Dedifferentiated amniotic fluid mesenchymal stem cell (primary cell): Measurements from ENCODE around the gene SLC39A11.
"Not testable (repeated sequence)": the region's sequence is repeated elsewhere in the genome, so short reads cannot be mapped to it uniquely, and the experiment has no call there.

Experiments used
- DNase-seq: peaks from one replicate; pipeline ENCODE4 v3.0.0-alpha.2; 2016; ENCODE audit errors: extremely low spot score

SLC39A11 gene

DNA sequence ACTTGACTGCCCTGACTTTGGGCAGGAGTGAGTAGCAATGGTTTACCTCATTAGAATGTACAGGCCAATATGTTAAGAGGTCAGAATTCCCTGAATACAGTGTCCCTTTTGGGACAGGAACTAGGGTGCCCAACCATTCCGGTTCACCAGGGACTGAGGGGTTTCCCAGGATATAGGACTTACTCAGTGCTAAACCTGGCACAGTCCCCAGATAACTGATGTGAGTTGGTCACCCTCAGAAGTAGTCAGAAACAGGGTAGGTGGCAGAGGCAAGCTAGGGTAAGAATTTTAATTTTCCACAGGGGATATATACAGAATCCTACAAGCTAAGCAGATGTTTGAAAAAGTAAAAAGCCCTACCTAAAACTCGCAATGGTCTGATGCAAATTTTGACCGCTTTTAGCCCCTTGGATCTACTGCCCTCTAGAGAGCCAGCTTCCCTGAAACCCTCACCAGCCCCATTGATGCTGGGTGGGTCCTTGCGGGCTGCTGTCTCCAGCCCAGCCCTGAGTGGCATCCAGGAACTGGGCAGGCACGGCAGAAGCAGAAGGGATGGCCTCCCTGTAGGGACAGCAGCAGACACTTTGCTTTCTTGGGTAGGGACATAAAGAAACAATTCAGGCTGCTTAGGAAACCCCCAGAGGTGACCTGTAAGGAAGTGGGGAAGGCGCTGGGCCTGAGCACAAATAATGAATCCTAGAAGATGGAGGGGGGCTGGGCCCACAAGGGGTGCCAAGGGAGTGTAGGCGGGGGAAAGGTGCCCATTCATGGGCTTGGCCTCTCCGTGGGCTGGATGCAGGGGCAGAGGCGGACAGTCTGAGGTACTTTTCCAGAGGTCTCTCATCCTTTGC is 434.8 kb downstream of the SLC39A11 start:
- DNase-seq, result no peak

- DNase-seq, result no peak
These were observed 436.2 kb downstream of the SLC39A11 start for GRCh38 chr17:72656130-72656763.

GRCh38 chr17:72654706-72655105 is 437.8 kb downstream of the SLC39A11 start:
- no peak for DNase-seq

DNA sequence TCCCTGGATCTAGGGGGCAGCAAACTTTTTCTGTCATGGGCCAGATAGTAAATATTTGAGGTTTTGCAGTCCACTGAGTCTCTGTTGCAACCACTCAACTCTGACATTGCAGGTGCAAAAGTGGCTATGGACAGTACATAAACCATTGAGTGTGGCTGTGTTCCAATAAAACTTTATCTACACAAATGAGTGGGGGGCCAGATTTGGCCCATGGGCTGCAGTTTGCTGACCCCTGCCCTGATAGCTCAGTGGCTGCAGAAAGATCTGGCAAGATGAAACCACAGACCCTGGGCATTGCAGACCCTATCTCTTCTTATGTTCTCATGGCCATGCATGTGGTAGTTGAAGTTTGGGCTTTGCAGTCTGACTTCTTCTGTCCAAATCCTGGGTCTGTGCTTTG is 440.5 kb downstream of the SLC39A11 start:
- DNase-seq, result no peak

DNA sequence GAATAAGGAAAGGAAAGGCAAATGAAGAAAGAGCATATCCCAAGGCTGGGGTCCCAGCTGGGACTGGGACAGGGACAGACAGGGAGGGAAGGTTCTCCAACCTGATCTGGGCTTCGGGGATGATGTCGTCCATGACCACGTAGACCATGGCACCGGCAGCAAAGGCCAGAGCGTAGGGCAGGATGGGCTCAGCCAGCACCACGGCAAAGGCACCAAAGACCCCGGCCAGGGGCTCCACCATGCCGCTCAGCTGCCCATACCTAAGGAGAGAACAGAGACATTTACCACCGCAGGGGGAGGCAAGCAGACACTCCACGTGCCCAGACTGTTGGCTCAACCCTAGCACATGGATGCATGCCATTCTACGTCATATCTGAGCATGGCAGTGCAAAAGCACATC is 443.8 kb downstream of the SLC39A11 start:
- DNase-seq, result no peak

- no peak for DNase-seq
These were observed 446.3 kb downstream of the SLC39A11 start for GRCh38 chr17:72646176-72646575.

DNA sequence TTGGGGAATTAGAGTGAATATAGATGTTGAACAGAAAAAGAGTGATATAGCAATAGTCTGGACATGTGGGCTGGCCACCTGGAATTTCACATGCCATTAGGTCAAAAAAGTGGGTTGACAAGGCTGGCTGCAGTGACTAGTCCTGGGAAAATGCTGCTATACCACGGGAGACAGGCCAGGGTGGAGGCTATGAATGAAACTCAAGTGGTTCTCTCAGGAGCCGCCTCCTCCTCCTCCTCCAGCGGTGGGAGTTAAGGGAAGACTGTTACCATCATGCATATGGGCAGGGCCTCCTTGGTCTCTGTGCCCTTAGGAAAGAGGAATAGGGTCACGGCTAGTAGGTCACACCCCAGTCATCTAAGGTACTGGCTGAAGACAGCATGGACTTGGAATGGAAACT is 448.0 kb downstream of the SLC39A11 start:
- DNase-seq, result no peak

- DNase-seq, result no peak
These were observed 448.8 kb downstream of the SLC39A11 start for GRCh38 chr17:72643575-72644216.

- DNase-seq, result no peak
These were observed 449.8 kb downstream of the SLC39A11 start for GRCh38 chr17:72642720-72643119.

DNA sequence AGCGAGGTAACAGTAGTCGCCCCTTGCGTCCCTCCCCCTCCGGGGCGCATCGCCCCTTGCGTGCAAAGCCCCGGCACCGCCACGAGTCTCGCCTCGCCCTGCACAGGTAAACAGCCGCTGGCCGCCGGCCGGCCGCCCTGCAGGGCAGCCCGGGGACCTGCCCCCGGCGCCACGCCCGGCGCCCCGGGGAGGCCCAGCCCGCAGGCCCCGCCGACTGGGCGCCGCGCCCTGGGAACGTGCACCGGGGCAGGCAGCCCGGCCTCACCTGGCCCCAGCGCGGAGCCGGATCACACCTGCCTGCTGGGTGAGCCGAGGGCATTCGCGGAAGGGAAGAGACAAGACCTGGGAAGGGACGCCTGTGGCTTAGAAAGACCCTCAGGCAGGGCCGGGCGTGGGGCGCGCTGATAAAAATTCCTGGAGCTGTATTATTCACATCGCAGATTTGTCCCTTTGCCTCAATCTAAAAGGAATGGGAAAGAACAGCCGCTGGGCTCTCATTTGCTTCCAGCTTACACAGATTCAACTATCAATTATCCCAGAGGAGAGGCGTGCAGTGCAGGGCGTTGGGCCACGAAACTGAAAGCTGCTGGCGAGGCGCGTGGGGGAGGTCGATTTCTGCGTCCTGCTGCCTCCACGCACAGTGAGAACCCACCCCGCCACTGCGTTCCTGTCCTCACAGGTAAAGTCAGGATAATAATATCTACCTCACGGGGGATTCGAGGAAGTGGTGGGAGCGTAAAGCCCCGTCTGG is 451.9 kb downstream of the SLC39A11 start:
- no peak for DNase-seq

DNA sequence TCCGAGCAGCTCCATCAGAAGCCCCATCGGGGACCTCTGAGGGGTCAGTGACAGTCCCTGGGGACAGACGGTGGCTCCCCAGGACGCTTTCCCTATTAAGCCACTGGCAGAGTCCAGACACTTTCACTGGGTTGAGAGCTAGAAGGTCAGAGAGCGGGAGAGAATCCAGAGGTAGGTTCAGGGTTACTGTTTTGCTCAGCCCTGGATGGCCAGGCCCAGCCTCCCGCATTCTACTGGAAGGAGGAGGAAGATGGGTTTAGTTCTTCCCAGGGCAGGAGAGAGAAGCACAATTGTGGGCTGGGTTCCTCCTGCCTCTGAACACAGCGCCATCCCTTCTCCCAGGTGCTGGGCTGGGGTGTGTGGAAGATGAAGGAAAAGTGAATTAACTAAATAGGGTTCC is 452.8 kb downstream of the SLC39A11 start:
- no peak for DNase-seq

DNA sequence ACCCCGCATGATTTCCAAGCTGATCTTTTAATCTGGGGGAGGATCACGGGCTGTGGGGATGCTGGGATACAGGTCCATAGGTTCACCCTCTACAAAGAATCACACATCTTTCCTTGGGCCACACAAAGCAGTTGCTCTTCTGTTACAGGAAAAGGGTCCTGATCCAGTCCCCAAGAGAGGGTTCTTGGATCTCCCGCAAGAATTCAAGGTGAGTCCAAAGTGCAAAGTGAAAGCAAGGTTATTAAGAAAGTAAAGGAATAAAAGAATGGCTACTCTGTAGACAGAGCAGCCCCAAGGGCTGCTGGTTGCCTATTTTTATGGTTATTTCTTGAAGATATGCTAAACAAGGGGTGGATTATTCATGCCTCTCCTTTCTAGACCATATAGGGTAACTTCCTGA is 453.6 kb downstream of the SLC39A11 start:
- not testable (repeated sequence) for DNase-seq

GRCh38 chr17:72635034-72635635 is 457.4 kb downstream of the SLC39A11 start:
- DNase-seq, result no peak

GRCh38 chr17:72634621-72635020 is 457.9 kb downstream of the SLC39A11 start:
- no peak for DNase-seq

DNA sequence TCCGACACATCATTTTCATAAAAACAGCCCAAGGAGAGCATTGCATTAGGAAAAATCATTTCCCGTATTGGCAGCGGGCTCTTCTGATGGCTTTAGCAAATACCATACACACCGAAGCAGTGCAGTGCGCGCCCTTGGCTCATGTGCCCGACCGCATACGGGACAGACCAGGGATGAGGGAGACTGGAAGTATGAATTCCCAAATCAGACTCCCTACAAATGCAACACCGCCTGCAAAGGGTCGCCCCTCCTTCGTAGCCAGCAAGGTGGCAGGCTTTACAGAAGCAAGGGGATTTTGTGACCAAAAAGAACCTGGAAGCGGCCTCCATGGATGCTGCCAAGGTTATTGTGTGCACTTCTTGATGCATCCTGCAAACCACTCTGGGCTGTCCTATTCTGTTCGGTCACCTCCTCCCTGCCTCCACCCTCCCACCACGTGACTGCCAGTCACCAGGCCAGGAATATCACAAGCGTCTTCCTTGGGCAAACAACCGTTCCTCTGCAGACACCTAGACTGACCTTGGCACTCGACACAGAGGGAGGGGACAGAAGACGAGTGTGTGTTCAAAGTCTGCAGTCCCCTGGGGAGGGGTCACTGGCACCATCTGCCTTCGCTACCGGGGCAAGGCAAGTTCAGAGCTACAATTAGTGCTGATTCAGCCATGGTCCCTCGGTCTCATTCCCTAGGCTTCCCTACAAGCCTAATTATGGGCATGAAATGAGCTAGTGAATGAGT is 460.4 kb downstream of the SLC39A11 start:
- DNase-seq, result no peak

- no peak for DNase-seq
These were observed 460.9 kb downstream of the SLC39A11 start for GRCh38 chr17:72631568-72631948.

GRCh38 chr17:72624652-72625051 is 467.8 kb downstream of the SLC39A11 start:
- DNase-seq, result no peak

DNA sequence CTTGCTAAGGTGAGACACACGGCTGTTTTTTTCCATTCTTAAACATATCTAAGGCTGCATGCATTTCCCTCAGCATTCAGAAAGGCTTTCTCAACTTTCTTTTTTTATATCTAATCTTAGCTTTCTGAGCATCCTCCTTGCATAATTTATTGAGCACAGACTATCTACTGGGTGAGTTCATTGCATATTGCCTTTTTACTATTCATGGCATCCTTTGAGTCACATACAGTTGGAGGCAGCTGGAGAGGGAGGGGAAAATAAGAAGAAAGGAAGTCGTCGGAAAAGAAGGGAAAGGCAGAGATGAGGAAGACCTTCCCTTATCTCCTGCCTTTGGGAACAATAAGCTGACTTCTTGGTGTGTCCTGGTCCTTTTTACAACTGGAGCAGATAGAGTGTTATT is 468.3 kb downstream of the SLC39A11 start:
- DNase-seq, result no peak

GRCh38 chr17:72622661-72623433 is 469.6 kb downstream of the SLC39A11 start:
- DNase-seq, result no peak

DNA sequence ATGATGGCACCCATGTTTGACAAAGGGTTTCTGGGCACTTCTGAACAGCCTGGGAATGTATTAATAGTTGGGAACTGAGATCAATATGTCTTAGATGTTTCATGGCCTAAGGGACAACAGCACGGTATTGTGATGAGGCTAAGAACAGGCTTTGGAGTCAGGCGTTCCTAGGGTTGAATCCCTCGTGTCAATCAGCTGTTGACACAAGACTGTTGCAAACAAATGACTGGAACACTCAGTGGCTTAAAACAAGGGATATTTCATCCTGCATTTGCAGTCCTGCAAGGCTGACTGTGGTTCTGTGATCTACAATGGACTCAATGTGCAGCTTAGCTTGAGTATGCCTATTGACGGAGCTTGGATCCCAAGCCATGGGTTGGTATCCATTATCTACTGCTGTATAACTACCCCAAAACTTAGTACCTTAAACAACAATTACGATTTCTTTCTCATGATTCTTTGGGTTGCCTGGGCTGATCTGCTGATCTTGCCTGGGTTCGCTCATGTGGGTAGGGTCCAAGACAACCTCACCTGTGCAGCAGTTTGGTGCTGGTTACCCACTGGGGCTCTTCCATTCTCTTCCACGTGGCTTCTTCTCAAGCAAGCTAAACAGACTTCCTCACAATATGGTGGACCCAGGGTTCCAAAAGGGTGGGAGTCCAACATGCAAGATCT is 472.4 kb downstream of the SLC39A11 start:
- DNase-seq, result no peak
